Immature natural killer cell (primary cell): ENCODE data around the gene ZNF609. TPM values are rescaled to one million over a fixed set of nuclear protein-coding genes. Genes with fewer than 3 reads are reported as not detected.
A peak's percentile ranks its signal among the peaks of the same experiment; 100 is the strongest.
"Not testable (repeated sequence)": the region's sequence is repeated elsewhere in the genome, so short reads cannot be mapped to it uniquely, and the experiment has no call there.

Source experiments
- DNase-seq, 3 donors: peaks; one replicate each; pipeline ENCODE4 v3.0.0; 2022; ENCODE audit warnings: mixed read lengths in 1 of 3
- H3K27ac Mint-ChIP-seq, 6 donors: one replicate each; pipeline ENCODE4 v1.8.0; 2020; ENCODE audit warnings: mixed read lengths in 6 of 6, mild to moderate bottlenecking in 5 of 6, inconsistent platforms in 4 of 6, moderate library complexity in 3 of 6
- H3K27me3 Mint-ChIP-seq, 3 donors: one replicate each; pipeline ENCODE4 v1.8.0; 2020 to 2021; ENCODE audit warnings: low read depth in 3 of 3, mild to moderate bottlenecking in 3 of 3, mixed read lengths in 3 of 3, moderate library complexity in 3 of 3, inconsistent platforms in 1 of 3
- H3K36me3 Mint-ChIP-seq, 3 donors: one replicate each; pipeline ENCODE4 v1.8.0; 2020; ENCODE audit warnings: mixed read lengths in 3 of 3, inconsistent platforms in 2 of 3, mild to moderate bottlenecking in 2 of 3
- H3K4me1 Mint-ChIP-seq, 2 donors: one replicate each; pipeline ENCODE4 v1.8.0; 2020; ENCODE audit warnings: inconsistent platforms in 2 of 2, mild to moderate bottlenecking in 2 of 2, mixed read lengths in 2 of 2, moderate library complexity in 1 of 2
- H3K4me3 Mint-ChIP-seq, 5 donors: one replicate each; pipeline ENCODE4 v1.8.0; 2020; ENCODE audit warnings: mild to moderate bottlenecking in 5 of 5, mixed read lengths in 5 of 5, inconsistent platforms in 3 of 5, moderate library complexity in 3 of 5
- H3K9me3 Mint-ChIP-seq, 6 donors: one replicate each; pipeline ENCODE4 v1.8.0; 2020; ENCODE audit warnings: mild to moderate bottlenecking in 6 of 6, mixed read lengths in 6 of 6, inconsistent platforms in 4 of 6, moderate library complexity in 3 of 6
- polyA plus RNA-seq, 3 donors: library from polyadenylated mRNA; unstranded; fragments of 300-500 nt; fragmentation: Illumina TruSeq; gene quantifications; one replicate each; pipeline ENCODE4 v1.2.3, GENCODE V29; 2021

Gene ZNF609
- polyA plus RNA-seq, 3 donors from 2014 or later: 0.04 to 11.3 (median 2.6) TPM

DNA sequence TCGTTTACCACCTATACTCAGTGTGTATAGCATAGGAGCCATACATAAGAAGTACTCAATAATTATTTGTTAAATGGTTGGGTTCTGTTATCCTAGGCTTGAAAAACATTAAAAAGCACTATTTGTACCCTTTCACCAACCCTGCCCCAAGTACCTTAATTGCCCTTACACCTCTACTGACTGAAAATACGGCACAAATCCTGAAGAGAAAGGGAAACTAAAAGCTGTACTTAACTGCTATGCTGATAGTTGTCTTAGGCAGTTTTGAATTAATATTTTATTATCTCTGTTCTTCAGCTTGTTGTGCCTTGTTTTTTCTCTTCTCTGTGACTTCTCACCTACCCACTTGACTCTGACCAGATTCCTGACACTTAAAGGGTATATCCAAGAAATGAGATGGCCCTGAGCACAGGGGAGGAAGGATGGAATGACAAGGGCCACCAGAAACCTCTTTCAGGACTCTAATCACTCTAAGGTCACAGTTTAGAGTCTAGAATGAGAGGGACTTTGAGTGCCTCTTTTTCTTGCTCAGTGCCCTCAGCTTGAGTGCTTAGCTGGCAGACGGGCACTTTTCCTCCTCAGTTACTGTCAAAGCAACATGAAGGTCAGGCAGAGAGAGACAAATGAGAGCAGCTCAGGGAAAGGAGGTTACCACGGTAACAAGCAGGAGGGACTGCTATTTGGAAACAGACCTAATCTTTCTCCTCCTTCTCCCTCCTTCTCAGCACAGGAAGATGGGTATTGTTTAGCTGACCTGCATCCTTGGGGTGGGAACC, 136.5 kb downstream of the ZNF609 start:
- peaks cover 40 to 58% of the 10 kb centered on the region in 2 donors for H3K4me1 Mint-ChIP-seq
- DNase-seq: peak; percentile 24 to 45 (median 25)
- H3K4me3 Mint-ChIP-seq: peak overlapping the region; percentile 82 to 89 (median 84)
- no peaks in the 10 kb centered on the region for H3K9me3 Mint-ChIP-seq
- H3K27ac Mint-ChIP-seq: peak overlapping the region; percentile 82 to 96 (median 92)
- no peaks in the 10 kb centered on the region for H3K36me3 Mint-ChIP-seq
- H3K27me3 Mint-ChIP-seq: no peaks in the 10 kb centered on the region

DNA sequence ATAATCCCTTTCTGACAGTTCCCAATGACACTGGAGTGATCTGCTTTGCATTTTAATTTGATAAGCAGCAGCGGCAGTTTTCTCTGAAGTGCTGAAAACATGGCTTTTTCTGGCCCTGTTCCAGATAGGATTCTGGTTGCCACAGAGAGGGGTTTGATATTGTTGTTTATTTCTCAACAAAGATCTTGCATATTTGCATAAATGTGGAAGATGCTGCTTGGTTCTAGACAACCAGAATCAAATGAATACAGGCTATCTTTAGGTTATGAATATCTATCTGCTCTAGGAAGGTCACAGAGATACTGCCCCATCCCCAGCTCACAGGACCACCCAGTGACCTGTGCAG, 137.1 kb downstream of the ZNF609 start:
- Mint-ChIP-seq H3K36me3 (no peaks in the 10 kb centered on the region), H3K4me3 (peak overlapping the region; percentile 82 to 89 (median 84)), H3K27ac (peak overlapping the region; percentile 82 to 96 (median 92)), H3K9me3 (no peaks in the 10 kb centered on the region), H3K4me1 (peaks cover 45 to 63% of the 10 kb centered on the region in 2 donors), H3K27me3 (no peaks in the 10 kb centered on the region)
- no peak for DNase-seq

GRCh38 chr15:64599226-64599625, 138.8 kb downstream of the ZNF609 start:
- H3K9me3 Mint-ChIP-seq: no peaks in the 10 kb centered on the region
- peak overlapping the region in 1 of 5 donors; percentile 5 for H3K4me3 Mint-ChIP-seq
- H3K27ac Mint-ChIP-seq: peak overlapping the region in 5 of 6 donors; percentile 6 to 60 (median 36)
- H3K4me1 Mint-ChIP-seq: peaks cover 45 to 69% of the 10 kb centered on the region in 2 donors
- no peaks in the 10 kb centered on the region for H3K27me3 Mint-ChIP-seq
- no peak for DNase-seq
- H3K36me3 Mint-ChIP-seq: peaks cover 0 to 4% (median 4%) of the 10 kb centered on the region in 3 donors

- no peaks in the 10 kb centered on the region for H3K9me3 Mint-ChIP-seq
- peaks cover 0 to 4% (median 4%) of the 10 kb centered on the region in 3 donors for H3K36me3 Mint-ChIP-seq
- H3K4me1 Mint-ChIP-seq: peaks cover 46 to 71% of the 10 kb centered on the region in 2 donors
- DNase-seq: no peak
- no peak overlapping the region for H3K4me3 Mint-ChIP-seq
- peak overlapping the region; percentile 6 to 60 (median 33) for H3K27ac Mint-ChIP-seq
- no peaks in the 10 kb centered on the region for H3K27me3 Mint-ChIP-seq
Measured at GRCh38 chr15:64599716-64600115, 139.3 kb downstream of the ZNF609 start.

- Mint-ChIP-seq H3K4me1 (peaks cover 48 to 78% of the 10 kb centered on the region in 2 donors), H3K27ac (no peak overlapping the region), H3K9me3 (no peaks in the 10 kb centered on the region), H3K36me3 (peaks cover 0 to 4% (median 4%) of the 10 kb centered on the region in 3 donors), H3K27me3 (peaks cover 0 to 3% (median 0%) of the 10 kb centered on the region in 3 donors), H3K4me3 (no peak overlapping the region)
- DNase-seq: no peak
Measured at GRCh38 chr15:64600794-64601193, 140.4 kb downstream of the ZNF609 start.

- H3K4me3 Mint-ChIP-seq: no peak overlapping the region
- peaks cover 0 to 3% (median 0%) of the 10 kb centered on the region in 3 donors for H3K27me3 Mint-ChIP-seq
- H3K36me3 Mint-ChIP-seq: peaks cover 0 to 4% (median 4%) of the 10 kb centered on the region in 3 donors
- peak overlapping the region in 1 of 6 donors; percentile 27 for H3K27ac Mint-ChIP-seq
- no peak for DNase-seq
- H3K4me1 Mint-ChIP-seq: peaks cover 32 to 60% of the 10 kb centered on the region in 2 donors
- no peaks in the 10 kb centered on the region for H3K9me3 Mint-ChIP-seq
Measured at GRCh38 chr15:64604319-64604718, 143.9 kb downstream of the ZNF609 start.

GRCh38 chr15:64607416-64607815, 147.0 kb downstream of the ZNF609 start:
- peaks cover 27 to 45% of the 10 kb centered on the region in 2 donors for H3K4me1 Mint-ChIP-seq
- not testable (repeated sequence) for H3K9me3 Mint-ChIP-seq, H3K36me3 Mint-ChIP-seq, H3K27ac Mint-ChIP-seq, H3K27me3 Mint-ChIP-seq, DNase-seq, H3K4me3 Mint-ChIP-seq

- no peak for DNase-seq
- Mint-ChIP-seq H3K4me1 (peaks cover 19 to 22% of the 10 kb centered on the region in 2 donors), H3K27ac (peak overlapping the region; percentile 14 to 87 (median 54)), H3K36me3 (no peaks in the 10 kb centered on the region), H3K9me3 (no peaks in the 10 kb centered on the region), H3K4me3 (no peak overlapping the region), H3K27me3 (peaks cover 0 to under 1% (median 0%) of the 10 kb centered on the region in 3 donors)
Measured at GRCh38 chr15:64610257-64610919, 150.0 kb downstream of the ZNF609 start.

DNA sequence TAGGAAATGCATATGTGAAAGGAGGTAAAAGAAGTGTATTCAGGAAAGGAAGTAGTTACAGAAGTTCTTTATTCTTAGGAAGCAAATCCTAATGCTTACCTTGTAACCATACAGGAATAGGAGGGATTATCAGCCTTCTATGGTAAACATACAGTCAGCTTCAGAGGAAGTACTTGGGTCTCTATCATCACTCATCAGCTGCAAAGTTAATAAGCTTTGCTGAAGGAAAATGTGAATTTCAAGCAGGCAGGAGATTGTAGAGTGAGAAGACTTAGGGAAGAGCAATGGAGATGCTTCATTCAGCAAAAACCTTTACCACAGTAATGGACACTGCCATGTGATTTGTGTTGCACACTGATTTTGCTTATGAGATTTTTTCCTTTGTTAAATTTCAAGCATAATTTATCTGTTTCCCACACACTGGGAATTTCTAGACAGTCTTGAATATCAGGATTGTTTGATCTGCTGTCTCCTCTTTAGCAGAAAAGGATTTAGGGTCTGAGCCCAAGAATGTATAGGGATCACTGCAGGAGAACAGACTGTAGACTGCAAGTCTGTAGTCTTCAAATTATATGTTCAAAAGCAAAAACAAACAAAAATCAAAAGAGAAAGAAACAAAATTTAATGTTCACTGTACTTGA, 150.8 kb downstream of the ZNF609 start:
- Mint-ChIP-seq H3K36me3 (no peaks in the 10 kb centered on the region), H3K9me3 (no peaks in the 10 kb centered on the region), H3K27ac (peak overlapping the region in 5 of 6 donors; percentile 27 to 87 (median 59)), H3K4me1 (peaks cover 25 to 28% of the 10 kb centered on the region in 2 donors), H3K27me3 (peaks cover 0 to 2% (median 0%) of the 10 kb centered on the region in 3 donors), H3K4me3 (no peak overlapping the region)
- DNase-seq: no peak

DNA sequence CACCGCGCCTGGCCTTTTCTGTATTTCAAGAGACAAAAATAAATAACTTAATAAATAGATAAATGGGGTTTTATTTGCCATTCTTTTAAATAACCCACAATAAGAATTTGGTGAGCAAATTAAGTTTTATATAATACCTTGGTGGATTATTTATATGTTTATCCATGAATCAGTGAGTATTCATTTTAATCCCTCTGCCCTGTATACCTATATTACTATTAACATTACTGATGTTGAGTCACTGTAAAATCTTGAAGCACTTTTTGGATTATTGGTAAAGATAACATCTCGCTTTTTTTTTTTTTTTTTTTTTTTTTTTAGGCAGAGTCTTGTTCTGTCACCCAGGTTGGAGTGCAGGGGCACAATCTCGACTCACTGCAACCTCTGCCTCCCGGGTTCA, 154.1 kb downstream of the ZNF609 start:
- no peaks in the 10 kb centered on the region for H3K9me3 Mint-ChIP-seq
- peaks cover 30 to 36% of the 10 kb centered on the region in 2 donors for H3K4me1 Mint-ChIP-seq
- H3K27ac Mint-ChIP-seq: no peak overlapping the region
- H3K36me3 Mint-ChIP-seq: peaks cover 0 to 3% (median 0%) of the 10 kb centered on the region in 3 donors
- no peak for DNase-seq
- H3K27me3 Mint-ChIP-seq: peaks cover 0 to 2% (median 0%) of the 10 kb centered on the region in 3 donors
- H3K4me3 Mint-ChIP-seq: no peak overlapping the region

DNA sequence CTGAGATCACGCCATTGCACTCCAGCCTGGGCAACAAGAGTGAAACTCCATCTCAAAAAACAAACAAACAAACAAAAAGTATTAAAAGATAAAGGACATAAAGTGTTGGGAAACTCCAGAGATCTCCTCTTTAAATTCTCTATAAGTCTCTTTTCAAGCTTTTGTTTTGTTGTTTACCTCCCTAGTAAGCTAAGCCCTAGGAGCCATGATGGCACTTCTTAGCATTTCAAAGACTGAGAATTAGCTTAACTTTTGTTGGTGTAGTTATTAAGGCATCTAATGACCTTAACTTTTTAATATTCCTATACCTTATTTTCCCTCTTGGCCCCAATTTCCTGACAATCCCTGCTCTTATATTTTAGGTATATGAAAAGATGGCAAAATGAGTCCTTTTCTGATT, 157.3 kb downstream of the ZNF609 start:
- peak overlapping the region in 1 of 6 donors; percentile 31 for H3K27ac Mint-ChIP-seq
- H3K27me3 Mint-ChIP-seq: peaks cover 0 to 2% (median under 1%) of the 10 kb centered on the region in 3 donors
- peaks cover 0 to 3% (median 0%) of the 10 kb centered on the region in 3 donors for H3K36me3 Mint-ChIP-seq
- peaks cover 53 to 60% of the 10 kb centered on the region in 2 donors for H3K4me1 Mint-ChIP-seq
- no peak overlapping the region for H3K4me3 Mint-ChIP-seq
- no peak for DNase-seq
- H3K9me3 Mint-ChIP-seq: no peaks in the 10 kb centered on the region

DNA sequence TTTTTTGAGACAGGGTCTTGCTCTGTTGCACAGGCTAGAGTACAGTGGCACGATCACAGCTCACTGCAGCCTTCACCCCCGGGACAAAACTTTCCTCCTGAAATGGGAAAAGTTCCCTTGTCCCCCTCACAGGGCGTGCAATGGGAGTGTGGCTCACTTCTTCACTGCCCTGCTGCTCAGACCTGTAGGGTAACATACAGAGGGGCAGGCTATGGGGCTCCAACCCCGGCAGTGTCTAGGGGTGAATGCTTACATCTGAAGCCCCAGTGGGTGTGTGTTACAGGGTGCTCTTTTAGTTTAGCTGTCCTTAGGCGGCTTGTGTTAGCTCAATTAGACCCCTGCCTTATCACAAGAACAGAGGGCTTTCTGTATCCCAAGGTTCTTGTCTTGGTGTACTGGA, 157.8 kb downstream of the ZNF609 start:
- Mint-ChIP-seq H3K4me3 (no peak overlapping the region), H3K27ac (peak overlapping the region in 1 of 6 donors; percentile 31), H3K9me3 (no peaks in the 10 kb centered on the region), H3K36me3 (peaks cover 0 to 3% (median 0%) of the 10 kb centered on the region in 3 donors), H3K4me1 (peaks cover 57 to 64% of the 10 kb centered on the region in 2 donors), H3K27me3 (peaks cover 0 to 3% (median 2%) of the 10 kb centered on the region in 3 donors)
- no peak for DNase-seq

DNA sequence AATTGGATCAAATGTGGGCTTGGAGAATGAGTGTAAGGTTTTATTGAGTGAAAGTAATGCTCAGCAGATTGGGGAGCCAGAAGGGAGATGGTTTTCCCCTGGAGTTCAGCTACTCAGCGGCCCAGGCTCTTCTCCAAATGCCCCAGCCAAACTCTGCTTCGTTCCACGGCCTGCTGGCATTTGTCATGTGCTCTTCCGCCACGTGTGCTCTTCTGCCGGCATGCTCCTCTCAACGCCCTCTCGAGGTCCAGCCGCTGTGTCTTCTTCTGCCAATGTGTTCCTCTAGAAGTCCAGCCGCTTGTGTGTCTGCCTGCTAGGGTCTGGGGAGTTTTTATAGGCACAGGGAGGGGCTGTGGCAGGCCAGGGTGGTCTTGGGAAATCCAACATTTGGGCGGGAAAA, 158.2 kb downstream of the ZNF609 start:
- DNase-seq: no peak
- Mint-ChIP-seq H3K4me1 (peaks cover 61 to 68% of the 10 kb centered on the region in 2 donors), H3K27ac (peak overlapping the region in 3 of 6 donors; percentile 31 to 55 (median 35)), H3K36me3 (peaks cover 0 to 3% (median 0%) of the 10 kb centered on the region in 3 donors), H3K27me3 (peaks cover 0 to 6% (median 2%) of the 10 kb centered on the region in 3 donors), H3K9me3 (no peaks in the 10 kb centered on the region), H3K4me3 (no peak overlapping the region)
